DOHH2 (cell line): ENCODE results near the gene TRRAP.

Experiments
- EZH2phosphoT487 ChIP-seq: fragments of 200-600 bp; sonication (generic); IDR thresholded peaks from 2 replicates; pipeline ENCODE4 v1.6.1; 2017; ENCODE audit warnings: borderline replicate concordance, mild to moderate bottlenecking, antibody characterized with exemption, low read length, moderate library complexity, mixed read lengths
- TF ChIP-seq, protein P1 (sequence below): fragments of 200-600 bp; sonication (generic); IDR thresholded peaks from one replicate; pipeline ENCODE4 v1.5.1; 2014; ENCODE audit warnings: antibody characterized with exemption, mild to moderate bottlenecking, low read depth, low read length; ENCODE audit not compliant: poor library complexity, severe bottlenecking

DNA sequence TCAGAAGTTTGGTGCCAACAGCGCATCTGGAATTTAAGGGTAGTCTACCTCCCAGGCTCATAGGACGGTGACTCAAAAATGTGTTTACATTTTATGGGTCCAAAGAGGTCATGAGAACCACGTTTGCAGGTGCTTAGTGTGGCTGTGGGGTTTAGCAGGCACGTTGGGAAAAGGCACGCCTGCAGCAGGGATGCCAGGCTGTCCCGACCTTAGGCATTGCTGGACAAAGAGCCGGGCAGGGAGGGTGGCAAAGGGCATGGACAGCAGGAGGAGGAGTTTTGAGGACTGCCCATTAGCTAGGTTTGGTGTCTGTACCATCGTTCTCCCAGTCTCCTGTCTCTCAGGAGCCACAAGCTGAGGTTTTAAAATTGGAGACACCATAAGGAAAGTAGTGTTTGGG, 104.4 kb downstream of the TRRAP start:
- TF ChIP-seq, protein P1, sequence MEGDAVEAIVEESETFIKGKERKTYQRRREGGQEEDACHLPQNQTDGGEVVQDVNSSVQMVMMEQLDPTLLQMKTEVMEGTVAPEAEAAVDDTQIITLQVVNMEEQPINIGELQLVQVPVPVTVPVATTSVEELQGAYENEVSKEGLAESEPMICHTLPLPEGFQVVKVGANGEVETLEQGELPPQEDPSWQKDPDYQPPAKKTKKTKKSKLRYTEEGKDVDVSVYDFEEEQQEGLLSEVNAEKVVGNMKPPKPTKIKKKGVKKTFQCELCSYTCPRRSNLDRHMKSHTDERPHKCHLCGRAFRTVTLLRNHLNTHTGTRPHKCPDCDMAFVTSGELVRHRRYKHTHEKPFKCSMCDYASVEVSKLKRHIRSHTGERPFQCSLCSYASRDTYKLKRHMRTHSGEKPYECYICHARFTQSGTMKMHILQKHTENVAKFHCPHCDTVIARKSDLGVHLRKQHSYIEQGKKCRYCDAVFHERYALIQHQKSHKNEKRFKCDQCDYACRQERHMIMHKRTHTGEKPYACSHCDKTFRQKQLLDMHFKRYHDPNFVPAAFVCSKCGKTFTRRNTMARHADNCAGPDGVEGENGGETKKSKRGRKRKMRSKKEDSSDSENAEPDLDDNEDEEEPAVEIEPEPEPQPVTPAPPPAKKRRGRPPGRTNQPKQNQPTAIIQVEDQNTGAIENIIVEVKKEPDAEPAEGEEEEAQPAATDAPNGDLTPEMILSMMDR, result no peak
- no peak for TF ChIP-seq EZH2phosphoT487
